GM19239 (cell line): Measurements from ENCODE around the gene PARP1.

Source experiments
- DNase-seq: peaks from one replicate; pipeline ENCODE4 v3.0.0; 2011; ENCODE audit warnings: low spot score; ENCODE audit not compliant: insufficient read length
- FAIRE-seq: peaks from 2 replicates; lab custom pipeline; 2011; peaks lifted over from hg19 to GRCh38; lab: Jason Lieb, UNC

The PARP1 gene

DNA sequence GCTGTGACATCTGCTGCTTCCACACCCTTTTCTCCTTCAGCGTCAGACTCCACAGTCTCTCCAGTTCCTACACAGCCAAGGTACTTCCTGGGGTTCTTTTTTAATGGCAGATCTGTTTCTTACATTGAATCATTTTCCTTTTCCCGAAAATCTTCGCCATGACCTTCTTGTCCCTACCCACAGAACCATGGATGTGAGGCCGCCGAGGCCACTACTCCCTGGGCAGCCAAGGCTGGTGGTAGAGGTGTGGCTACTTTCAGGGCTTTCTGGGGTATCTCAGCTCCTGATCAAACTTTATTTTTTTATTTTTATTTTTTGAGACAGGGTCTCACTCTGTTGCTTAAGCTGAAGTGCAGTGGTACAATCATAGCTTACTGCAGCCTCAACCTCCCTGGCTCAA, 89.4 kb downstream of the PARP1 start:
- FAIRE-seq (no peak), DNase-seq (no peak)

DNA sequence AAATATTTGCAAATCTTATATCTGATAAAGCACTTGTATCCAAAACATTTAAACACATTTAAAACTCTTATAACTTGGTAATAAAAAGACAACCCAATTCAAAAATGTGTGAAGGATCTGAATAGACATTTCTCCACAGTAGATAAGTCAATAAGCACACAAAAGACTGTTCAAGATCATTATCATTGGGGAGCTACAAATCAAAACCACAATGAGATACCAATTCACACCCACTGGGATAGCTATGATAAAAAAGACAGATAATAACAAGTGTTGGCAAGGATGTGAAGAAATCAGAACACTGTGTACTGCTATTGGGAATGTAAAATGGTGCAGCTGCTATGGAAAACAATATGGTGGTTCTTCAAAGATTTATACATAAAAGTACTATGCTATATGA, 93.8 kb downstream of the PARP1 start:
- no peak for FAIRE-seq
- DNase-seq, result no peak

GRCh38 chr1:226312065-226312464, 95.8 kb downstream of the PARP1 start:
- DNase-seq, result no peak
- no peak for FAIRE-seq

GRCh38 chr1:226311376-226311775, 96.5 kb downstream of the PARP1 start:
- FAIRE-seq (no peak), DNase-seq (no peak)
